HS-5 (cell line): ENCODE measurements around the gene SOWAHB.
"Not testable (repeated sequence)": the region's sequence is repeated elsewhere in the genome, so short reads cannot be mapped to it uniquely, and the experiment has no call there.

Experiments
- DNase-seq: peaks from one replicate; pipeline ENCODE4 v3.0.0-alpha.2; 2012; ENCODE audit warnings: low read depth

The SOWAHB gene

GRCh38 chr4:76894537-76895255 is 3.2 kb downstream of the SOWAHB start:
- no peak for DNase-seq

GRCh38 chr4:76892601-76893000 is 5.3 kb downstream of the SOWAHB start:
- DNase-seq = no peak

- no peak for DNase-seq
These were observed 5.9 kb downstream of the SOWAHB start for GRCh38 chr4:76892001-76892400.

- no peak for DNase-seq
These were observed 11.0 kb downstream of the SOWAHB start for GRCh38 chr4:76886848-76887441.

GRCh38 chr4:76886214-76886613 is 11.7 kb downstream of the SOWAHB start:
- no peak for DNase-seq

GRCh38 chr4:76883147-76883546 is 14.8 kb downstream of the SOWAHB start:
- DNase-seq = no peak

- no peak for DNase-seq
These were observed 15.3 kb downstream of the SOWAHB start for GRCh38 chr4:76882630-76883029.

DNA sequence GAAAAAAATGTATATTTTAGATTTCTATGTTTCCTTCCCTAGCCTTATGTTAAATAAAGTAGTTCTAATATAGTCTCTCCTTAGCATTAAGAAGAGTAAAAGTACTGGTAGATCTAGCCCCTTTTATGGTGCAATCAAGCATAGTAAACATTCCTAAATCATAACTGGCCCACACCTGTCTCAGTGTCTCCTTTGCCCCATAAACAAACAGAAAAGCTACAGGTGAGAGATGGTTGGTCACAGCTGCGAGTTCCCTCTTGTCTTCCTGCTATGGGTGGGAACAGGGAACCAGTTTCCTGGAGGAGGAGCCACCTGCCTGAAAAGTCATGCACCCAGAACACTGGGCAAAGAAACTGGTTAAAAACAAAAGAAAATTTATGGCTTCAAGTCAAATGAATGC is 16.6 kb downstream of the SOWAHB start:
- no peak for DNase-seq

GRCh38 chr4:76879731-76880364 is 18.1 kb downstream of the SOWAHB start:
- no peak for DNase-seq

GRCh38 chr4:76878641-76879165 is 19.2 kb downstream of the SOWAHB start:
- DNase-seq = not testable (repeated sequence)

DNA sequence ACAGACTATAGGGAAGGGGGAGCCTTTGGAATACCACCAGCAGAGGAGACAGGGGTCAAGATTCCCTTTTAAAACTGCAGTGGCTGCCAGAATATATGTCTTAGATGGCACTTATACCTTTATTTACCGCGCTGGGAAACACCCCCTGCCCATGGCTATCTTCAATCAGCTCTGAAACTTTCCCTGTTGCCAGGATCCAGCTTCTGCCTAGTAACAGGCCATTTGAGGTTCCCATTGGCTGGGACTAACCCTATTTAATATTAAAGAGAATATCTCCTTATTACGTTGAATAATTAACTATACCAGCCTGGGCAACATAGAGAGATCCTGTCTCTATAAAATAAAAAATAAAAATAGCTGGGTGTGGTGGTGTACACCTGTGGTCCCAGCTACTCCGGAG is 23.8 kb downstream of the SOWAHB start:
- no peak for DNase-seq

DNA sequence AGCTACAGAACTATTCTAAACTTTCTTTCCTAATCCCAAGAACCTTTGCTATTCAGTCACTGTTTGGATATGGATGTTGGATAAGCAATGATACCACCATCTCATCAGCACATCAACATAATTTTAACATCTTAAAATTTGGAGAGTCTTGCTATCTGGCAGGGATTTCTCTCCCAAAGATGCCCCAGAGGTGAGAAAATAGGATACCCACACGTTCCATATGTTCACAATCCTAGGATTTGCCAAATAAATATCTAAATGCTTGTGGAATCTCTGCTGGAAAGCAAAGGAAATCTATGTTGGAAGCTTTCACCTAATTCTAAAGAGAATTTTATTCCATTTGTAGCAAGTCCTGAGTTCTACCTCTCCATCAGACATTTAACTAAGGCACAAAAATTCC is 24.4 kb downstream of the SOWAHB start:
- no peak for DNase-seq

- no peak for DNase-seq
These were observed 25.4 kb downstream of the SOWAHB start for GRCh38 chr4:76872556-76872955.

DNA sequence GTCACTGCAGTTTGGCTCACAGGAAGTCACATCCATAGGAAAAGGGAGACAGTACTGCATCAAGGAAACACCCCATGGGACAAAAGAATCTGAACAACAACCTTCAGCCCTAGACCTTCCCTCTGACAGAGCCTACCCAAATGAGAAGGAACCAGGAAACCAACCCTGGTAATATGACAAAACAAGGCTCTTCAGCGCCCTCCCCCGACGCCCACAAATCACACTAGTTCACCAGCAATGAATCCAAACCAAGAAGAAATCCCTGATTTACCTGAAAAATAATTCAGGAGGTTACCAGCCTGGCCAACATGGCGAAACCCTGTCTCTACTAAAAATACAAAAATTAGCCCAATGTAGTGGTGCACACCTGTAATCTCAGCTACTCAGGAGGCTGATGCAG is 29.2 kb downstream of the SOWAHB start:
- DNase-seq = not testable (repeated sequence)

GRCh38 chr4:76867880-76868655 is 29.9 kb downstream of the SOWAHB start:
- no peak for DNase-seq

DNA sequence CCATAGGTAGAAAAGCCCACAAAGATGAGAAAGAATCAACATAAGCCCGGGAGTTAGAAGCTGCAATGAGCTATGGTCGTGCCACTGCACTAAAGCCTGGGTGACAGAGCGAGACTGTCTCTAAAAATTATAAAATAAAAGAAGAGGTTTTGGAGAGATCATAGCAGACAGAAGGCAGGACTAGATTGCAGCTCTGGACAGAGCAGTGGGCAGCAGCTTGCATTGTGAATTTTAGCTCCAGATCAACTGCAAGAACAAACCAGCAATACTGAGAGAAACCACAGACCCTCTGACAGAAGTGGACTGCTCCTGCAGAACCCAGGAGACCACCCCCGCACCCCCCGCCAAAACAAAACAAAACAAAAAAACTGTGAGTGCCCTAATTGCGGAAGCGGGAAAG is 30.6 kb downstream of the SOWAHB start:
- no peak for DNase-seq

DNA sequence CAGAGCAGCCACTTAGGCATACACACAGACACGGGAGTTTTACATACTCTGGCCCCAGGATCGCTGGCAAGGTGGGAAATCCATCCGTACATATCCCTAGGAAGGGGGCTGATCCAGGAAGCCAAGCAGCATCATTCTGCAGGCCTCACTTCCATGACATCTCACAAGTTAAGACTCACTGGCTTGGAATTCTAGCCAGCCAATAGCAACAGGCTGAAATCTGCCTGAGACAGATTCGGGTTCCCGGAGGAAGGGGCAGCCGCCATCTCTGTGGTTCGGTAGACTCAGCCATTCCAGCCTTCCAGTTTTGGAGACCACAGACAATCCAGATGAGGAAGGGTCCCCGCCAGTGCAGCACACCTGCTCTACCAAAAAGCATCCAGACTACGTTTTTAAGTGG is 31.3 kb downstream of the SOWAHB start:
- DNase-seq = no peak

- DNase-seq = no peak
These were observed 39.6 kb downstream of the SOWAHB start for GRCh38 chr4:76858319-76858718.

GRCh38 chr4:76857074-76857409 is 40.9 kb downstream of the SOWAHB start:
- DNase-seq = no peak

GRCh38 chr4:76856243-76857073 is 41.5 kb downstream of the SOWAHB start:
- DNase-seq = no peak

DNA sequence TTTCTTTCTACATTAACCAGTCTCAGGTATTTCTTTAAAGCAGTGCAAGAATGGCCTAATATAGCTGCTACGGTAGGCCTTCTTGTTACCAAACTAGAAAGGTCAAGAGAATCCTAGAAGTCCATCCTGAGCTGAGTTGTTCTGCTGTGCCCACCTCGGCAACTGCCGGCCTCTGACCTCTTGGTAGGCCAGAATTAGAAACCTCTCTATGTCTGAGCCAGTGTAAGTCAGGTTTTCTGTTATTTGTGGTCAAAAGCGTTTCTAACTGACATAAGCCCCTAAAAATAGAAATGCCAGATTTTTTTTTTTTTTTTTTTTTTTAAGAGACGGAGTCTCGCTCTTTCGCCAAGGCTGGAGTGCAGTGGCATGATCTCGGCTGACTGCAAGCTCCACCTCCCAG is 43.1 kb downstream of the SOWAHB start:
- no peak for DNase-seq

GRCh38 chr4:76851375-76851774 is 46.6 kb downstream of the SOWAHB start:
- no peak for DNase-seq
